GM12864 (cell line): ENCODE data around the gene MVB12B.
"Not testable (repeated sequence)": the region's sequence is repeated elsewhere in the genome, so short reads cannot be mapped to it uniquely, and the experiment has no call there.

Experiments used
- DNase-seq: peaks from one replicate; pipeline ENCODE4 v3.0.0-alpha.2; 2011; ENCODE audit warnings: low read depth
- H3K4me3 ChIP-seq: 2 replicates; pipeline ENCODE4 v1.5.1; 2011; ENCODE audit warnings: mild to moderate bottlenecking, low read depth, low read length, control low read depth
- TF ChIP-seq, protein P1 (sequence below): IDR thresholded peaks from 2 replicates; pipeline ENCODE4 v1.5.1; 2011; ENCODE audit warnings: low read depth, mild to moderate bottlenecking, moderate library complexity, low read length, control low read depth, inconsistent platforms; ENCODE audit errors: missing control alignments

MVB12B gene

DNA sequence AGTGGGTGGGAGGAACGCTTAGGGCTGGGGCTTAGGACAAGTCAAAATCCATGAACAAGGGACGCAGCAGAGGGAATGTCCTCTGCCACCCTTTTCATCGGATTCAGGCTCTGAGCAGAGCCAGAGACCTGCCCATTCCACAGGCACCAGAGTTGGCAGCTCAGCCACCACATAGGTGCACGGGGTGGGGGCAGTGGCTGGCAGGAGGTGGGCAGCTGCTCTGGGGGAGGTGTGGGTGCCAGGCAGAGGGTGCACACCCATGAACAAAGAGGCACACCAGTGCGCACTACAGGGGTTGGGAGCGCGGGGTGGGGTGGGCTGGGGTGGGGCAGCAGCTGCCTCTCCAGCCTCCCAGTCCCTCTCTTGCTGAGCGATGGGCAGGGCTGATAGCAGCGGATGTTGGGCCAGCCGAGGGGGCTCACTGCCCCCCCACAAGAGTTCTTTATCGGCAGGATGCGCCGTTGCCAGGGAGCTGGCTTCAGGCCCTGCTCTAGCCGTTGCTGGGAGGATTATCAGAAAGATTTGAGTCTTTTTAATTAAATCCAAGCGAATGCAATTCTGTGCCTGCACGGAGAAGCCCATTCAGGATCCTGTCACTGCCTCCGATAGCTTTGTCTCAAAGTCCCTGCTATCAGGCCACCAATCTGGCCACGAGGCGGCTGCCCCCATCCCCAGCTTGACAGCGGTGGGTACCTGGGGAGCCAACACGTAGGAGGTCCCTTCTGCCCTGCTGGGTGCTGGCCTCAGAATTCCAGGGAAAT lies 222.8 kb downstream of the MVB12B start:
- TF ChIP-seq, protein P1, sequence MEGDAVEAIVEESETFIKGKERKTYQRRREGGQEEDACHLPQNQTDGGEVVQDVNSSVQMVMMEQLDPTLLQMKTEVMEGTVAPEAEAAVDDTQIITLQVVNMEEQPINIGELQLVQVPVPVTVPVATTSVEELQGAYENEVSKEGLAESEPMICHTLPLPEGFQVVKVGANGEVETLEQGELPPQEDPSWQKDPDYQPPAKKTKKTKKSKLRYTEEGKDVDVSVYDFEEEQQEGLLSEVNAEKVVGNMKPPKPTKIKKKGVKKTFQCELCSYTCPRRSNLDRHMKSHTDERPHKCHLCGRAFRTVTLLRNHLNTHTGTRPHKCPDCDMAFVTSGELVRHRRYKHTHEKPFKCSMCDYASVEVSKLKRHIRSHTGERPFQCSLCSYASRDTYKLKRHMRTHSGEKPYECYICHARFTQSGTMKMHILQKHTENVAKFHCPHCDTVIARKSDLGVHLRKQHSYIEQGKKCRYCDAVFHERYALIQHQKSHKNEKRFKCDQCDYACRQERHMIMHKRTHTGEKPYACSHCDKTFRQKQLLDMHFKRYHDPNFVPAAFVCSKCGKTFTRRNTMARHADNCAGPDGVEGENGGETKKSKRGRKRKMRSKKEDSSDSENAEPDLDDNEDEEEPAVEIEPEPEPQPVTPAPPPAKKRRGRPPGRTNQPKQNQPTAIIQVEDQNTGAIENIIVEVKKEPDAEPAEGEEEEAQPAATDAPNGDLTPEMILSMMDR: no peak
- H3K4me3 ChIP-seq: no peak overlapping the region
- DNase-seq: no peak

DNA sequence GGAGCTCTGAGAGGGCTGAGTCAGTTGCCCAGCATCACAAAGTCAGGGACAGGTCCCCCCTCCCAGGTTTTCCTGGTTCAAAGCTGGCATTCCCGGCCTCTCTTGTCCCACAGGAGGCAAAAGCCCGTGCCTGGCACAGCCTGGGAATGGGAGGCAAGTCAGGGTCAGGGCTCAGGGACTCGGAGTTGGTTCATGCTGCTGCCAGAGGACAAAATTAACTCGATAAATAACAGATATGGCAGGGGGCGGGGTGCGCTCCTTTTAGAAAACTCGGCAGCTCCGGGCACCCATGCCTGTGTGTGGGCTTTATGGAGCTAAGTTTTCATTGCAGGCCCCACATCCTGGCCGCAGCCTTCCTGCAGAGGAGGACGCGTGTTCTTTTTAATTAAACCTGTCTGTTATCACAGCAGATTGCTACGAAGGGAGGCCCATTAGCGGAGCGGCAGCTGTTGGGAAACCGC lies 224.3 kb downstream of the MVB12B start:
- TF ChIP-seq, protein P1: no peak
- H3K4me3 ChIP-seq: no peak overlapping the region
- DNase-seq: no peak

DNA sequence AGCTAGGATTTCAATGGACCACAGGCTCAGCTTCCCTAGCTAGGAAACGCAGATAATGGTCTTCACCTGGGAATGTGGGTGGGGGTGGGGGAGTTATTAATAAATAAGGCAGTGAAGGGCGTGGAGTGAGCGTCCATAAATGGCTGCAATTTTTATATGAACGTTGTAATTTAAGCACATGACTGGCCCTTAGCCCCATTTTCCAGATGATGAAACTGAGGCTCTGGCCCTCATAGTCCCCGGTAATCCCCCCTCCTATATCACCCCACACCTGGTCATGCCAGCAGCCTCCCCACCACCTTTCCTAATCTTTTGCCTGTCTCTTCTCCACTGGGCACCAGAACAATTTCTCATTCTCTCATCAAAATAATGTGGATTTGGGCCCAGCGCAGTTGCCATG lies 225.2 kb downstream of the MVB12B start:
- no peak for DNase-seq
- TF ChIP-seq, protein P1: no peak
- H3K4me3 ChIP-seq: no peak overlapping the region

DNA sequence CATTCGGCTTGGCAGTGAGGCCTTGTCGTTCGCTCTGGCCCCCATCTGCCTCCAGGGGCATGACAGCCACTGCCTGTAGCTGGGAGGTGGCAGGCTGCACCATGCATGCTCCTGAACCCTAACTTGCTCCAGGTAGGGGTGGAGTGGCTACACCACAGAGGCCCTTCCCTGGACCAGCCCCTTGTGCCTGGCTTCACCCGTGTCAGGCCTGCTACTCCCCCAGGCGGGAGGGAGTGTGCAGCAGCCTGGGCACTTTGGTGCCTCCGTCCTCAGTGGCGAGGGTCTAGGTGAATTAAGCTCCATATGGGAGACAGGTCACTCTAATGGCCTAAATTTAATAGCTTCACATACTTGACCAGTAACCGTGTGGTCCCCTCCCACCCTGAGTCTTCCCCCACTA lies 227.7 kb downstream of the MVB12B start:
- DNase-seq: no peak
- TF ChIP-seq, protein P1: no peak
- H3K4me3 ChIP-seq: no peak overlapping the region

DNA sequence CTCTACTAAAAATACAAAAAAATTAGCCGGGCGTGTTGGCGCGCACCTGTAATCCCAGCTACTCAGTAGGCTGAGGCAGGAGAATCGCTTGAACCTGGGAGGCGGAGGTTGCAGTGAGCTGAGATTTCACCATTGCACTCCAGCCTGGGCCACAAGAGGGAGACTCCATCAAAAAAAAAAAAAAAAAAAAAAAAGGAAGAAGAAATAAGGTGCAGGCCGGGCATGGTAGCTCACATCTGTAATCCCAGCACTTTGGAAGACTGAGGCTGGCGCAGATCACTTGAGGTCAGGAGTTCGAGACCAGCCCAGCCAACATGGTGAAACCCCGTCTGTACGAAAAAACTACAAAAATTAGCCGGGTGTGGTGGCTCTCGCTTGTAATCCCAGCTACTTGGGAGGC lies 228.8 kb downstream of the MVB12B start:
- not testable (repeated sequence) for DNase-seq, H3K4me3 ChIP-seq
